ENCODE measurements around the gene FGR.

DNA sequence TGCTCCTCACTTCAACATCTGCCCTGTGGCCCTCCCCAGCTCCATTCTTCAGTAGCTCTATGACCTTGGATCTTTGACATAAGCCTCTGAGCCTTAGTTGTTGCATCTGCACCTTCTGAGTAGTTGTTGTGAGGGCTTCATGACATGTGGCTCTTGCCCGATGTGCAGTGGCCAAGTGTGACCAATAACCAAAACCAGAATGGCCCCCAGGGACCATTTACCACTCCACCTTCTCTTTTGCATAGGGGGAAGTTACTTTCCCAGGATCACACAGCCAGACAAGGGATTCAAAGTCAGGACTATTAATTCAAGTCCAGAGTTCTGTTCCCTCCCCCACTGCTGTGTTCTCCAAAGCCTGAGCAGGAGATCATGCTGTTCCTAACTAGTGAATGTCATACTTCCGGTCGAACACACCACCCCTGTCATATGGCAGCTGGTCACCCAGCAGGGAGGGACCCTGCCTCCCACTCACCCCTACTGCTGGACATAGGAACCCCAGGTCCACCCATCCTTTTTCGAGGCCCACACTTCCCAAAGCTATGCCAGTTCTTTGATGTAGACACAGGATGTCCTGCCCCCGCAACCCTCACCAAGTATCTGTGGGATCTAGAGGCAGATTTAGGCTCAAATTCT lies 4.0 kb downstream of the FGR start:
- TF ChIP-seq CSDC2 (CRISPR knock-in tag; IDR thresholded peaks at IDR 0.05) (no peak), OSR1 (CRISPR knock-in tag; IDR thresholded peaks at IDR 0.05) (no peak)
- TF ChIP-seq, protein P1, sequence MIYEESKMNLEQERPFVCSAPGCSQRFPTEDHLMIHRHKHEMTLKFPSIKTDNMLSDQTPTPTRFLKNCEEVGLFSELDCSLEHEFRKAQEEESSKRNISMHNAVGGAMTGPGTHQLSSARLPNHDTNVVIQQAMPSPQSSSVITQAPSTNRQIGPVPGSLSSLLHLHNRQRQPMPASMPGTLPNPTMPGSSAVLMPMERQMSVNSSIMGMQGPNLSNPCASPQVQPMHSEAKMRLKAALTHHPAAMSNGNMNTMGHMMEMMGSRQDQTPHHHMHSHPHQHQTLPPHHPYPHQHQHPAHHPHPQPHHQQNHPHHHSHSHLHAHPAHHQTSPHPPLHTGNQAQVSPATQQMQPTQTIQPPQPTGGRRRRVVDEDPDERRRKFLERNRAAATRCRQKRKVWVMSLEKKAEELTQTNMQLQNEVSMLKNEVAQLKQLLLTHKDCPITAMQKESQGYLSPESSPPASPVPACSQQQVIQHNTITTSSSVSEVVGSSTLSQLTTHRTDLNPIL (CRISPR knock-in tag; IDR thresholded peaks at IDR 0.05; ENCODE audit: low read depth), result no peak
